Putamen (tissue), 1 donor: ENCODE results near the gene PRR13.

ENCODE experiments used
- DNase-seq: peaks from one replicate; pipeline ENCODE4 v3.0.0-alpha.2; 2016; ENCODE audit warnings: low spot score

PRR13 gene

DNA sequence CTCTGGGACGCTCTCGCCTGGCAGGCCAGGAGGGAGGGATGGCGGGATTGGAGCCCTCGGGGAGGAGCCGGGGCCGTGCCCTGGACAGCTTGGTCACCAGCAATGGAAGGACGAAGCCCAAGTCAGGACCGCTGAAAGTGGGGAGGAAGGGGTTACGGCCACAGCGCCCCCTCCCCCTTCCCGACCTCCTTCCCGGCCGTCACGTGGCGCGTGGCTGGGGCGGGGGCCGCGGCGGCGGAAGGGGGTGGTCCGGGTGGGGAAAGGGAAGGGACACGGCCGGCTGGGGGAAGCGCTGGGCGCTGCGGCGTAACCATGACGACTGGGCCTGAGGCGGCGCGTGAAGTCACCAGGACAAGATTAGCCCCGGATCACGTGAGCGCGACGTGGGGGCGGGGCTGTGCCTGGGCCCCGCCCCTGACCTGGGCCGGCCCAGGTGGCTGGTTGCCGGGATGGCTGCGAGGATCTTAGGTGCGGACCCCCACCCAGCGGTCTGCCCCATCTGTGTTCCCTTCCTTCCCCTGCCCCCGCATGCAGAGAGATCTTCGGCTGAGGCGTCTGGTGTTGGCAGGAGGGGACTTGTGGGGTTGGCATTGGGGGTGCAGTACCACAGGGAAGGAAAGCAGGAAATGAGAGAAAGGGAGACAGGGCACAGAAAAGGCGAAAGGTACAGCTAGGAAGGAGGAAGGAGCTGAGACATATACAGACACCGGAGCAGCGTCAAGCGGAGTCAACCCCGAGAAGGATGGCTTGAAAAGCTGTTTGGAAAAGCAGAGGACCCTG lies 51.5 kb downstream of the PRR13 start:
- peak; percentile 91 for DNase-seq

GRCh38 chr12:53493610-53494391 lies 52.3 kb downstream of the PRR13 start:
- DNase-seq = no peak
